HG02840 (cell line): ENCODE results near the gene UBE2QL1.

ENCODE experiments used
- ATAC-seq: cut with Tn5 transposase; IDR thresholded peaks from one replicate; pipeline ENCODE4 v1.9.1; 2021; ENCODE audit warnings: mild to moderate bottlenecking, moderate library complexity, moderate number of reproducible peaks; ENCODE audit not compliant: unreplicated experiment, low FRiP score

Gene UBE2QL1

GRCh38 chr5:6424700-6425099 is 24.0 kb upstream of the UBE2QL1 start:
- no peak for ATAC-seq

GRCh38 chr5:6427694-6428093 is 21.0 kb upstream of the UBE2QL1 start:
- ATAC-seq = no peak

- no peak for ATAC-seq
These were observed 18.1 kb upstream of the UBE2QL1 start for GRCh38 chr5:6430418-6431028.

- no peak for ATAC-seq
These were observed 17.2 kb upstream of the UBE2QL1 start for GRCh38 chr5:6431214-6432195.

GRCh38 chr5:6432206-6432605 is 16.5 kb upstream of the UBE2QL1 start:
- no peak for ATAC-seq

GRCh38 chr5:6434731-6435130 is 13.9 kb upstream of the UBE2QL1 start:
- no peak for ATAC-seq

GRCh38 chr5:6435356-6435755 is 13.3 kb upstream of the UBE2QL1 start:
- ATAC-seq = no peak

- ATAC-seq = no peak
These were observed 11.8 kb upstream of the UBE2QL1 start for GRCh38 chr5:6436715-6437331.

- ATAC-seq = no peak
These were observed 8.8 kb upstream of the UBE2QL1 start for GRCh38 chr5:6439588-6440550.

- ATAC-seq = no peak
These were observed 6.3 kb upstream of the UBE2QL1 start for GRCh38 chr5:6442333-6442732.

GRCh38 chr5:6443326-6443725 is 5.3 kb upstream of the UBE2QL1 start:
- ATAC-seq = no peak

GRCh38 chr5:6446042-6446441 is 2.6 kb upstream of the UBE2QL1 start:
- ATAC-seq = no peak

GRCh38 chr5:6446626-6447309 is 1.9 kb upstream of the UBE2QL1 start:
- ATAC-seq = no peak

- ATAC-seq = no peak
These were observed 1.1 kb upstream of the UBE2QL1 start for GRCh38 chr5:6447384-6448140.

- no peak for ATAC-seq
These were observed 543 bp upstream of the UBE2QL1 start for GRCh38 chr5:6448141-6448491.

- ATAC-seq = no peak
These were observed 953 bp downstream of the UBE2QL1 start for GRCh38 chr5:6449465-6450158.

GRCh38 chr5:6450319-6450833 is 1.7 kb downstream of the UBE2QL1 start:
- no peak for ATAC-seq
